Head of caudate nucleus (tissue), 42 donors: Measurements from ENCODE around the gene ANKFY1.

ENCODE experiments used
- DNase-seq, 42 donors: peaks; one replicate each; pipeline versions ENCODE4 v3.0.0 to v3.0.0-alpha.2; 2020 to 2021; ENCODE audit warnings: mixed read lengths in 7 of 42
- intact Hi-C: fragments of 100-400 bp; cut with DNase I; formaldehyde crosslinking; loops from one replicate; pipeline ENCODE4 v1.15.0; 2022

The ANKFY1 gene

DNA sequence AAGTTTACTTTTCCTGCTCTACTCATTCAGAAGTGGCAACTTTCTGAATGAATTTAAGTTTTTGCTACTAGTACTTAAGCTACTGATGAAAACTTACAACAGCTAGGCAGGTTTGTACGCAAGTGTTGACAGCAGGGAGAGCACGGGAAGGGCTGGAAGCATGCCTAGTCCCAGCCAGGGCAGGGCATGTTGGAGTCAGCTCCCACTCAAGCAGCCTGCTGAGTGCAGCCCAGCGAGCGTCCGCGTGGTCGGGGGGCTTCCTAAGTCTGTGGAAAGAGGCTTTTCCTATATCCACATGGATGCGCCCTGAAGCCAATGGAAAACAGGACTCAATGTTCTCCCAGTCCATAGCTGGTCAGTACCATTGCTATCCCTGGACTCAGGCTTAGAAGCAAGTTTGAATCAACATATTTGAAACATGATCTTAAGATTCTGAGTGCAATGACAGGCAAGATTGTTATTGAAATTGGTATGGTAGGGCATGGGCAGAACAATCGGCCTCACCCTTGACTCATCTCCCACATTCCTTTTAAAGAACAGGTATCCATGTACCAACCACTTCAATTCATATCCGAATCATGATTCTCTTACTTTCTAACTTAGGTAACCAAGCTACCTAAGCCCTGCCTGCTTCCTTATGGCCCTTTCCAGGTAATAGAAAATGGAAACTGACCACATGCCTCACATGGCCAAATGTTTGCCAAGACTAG, 98.3 kb downstream of the ANKFY1 start:
- DNase-seq = no peak
- intact Hi-C loops = no loop called here

- DNase-seq = no peak
- intact Hi-C loops = no loop called here
These were observed 99.8 kb downstream of the ANKFY1 start for GRCh38 chr17:4163951-4164350.

DNA sequence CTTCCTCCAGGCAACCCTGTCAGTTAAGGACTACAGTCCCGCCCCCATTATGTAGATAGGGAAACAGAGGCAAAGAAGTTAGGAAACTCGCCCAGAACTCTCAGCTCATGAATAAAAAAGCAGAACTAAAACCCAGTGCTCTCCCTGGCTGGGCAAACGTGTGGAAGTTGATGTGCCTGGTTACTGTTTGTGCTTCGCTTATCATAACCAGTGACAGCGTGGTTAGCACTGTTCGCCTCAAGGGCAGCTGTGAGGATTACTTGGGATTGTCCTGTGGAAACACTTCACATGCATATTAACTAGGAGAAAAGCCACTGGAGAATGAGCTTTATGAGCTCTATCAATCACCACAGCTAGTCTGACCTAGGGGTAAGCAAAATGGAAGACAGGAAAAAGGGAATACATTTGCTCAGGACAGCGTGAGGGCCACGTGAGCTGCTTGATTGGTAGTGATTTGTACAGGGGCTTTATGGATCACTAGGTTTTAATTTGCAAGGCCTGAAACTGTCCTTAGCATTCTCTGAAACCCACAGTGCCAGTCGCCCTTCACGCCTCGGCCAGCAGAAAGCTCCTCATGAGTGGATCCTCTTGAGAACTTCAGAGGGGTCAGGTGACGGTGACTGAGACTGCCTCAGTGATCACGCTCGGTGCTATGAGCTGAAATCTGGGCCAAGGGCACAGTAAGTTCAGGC, 100.9 kb downstream of the ANKFY1 start:
- intact Hi-C loops = no loop called here
- no peak for DNase-seq

GRCh38 chr17:4162321-4162720, 101.5 kb downstream of the ANKFY1 start:
- intact Hi-C loops = no loop called here
- no peak for DNase-seq

- peak in 16 of 42 donors; percentile 25 to 72 (median 46) for DNase-seq
- intact Hi-C loops = no loop called here
These were observed 101.8 kb downstream of the ANKFY1 start for GRCh38 chr17:4161967-4162305.

DNA sequence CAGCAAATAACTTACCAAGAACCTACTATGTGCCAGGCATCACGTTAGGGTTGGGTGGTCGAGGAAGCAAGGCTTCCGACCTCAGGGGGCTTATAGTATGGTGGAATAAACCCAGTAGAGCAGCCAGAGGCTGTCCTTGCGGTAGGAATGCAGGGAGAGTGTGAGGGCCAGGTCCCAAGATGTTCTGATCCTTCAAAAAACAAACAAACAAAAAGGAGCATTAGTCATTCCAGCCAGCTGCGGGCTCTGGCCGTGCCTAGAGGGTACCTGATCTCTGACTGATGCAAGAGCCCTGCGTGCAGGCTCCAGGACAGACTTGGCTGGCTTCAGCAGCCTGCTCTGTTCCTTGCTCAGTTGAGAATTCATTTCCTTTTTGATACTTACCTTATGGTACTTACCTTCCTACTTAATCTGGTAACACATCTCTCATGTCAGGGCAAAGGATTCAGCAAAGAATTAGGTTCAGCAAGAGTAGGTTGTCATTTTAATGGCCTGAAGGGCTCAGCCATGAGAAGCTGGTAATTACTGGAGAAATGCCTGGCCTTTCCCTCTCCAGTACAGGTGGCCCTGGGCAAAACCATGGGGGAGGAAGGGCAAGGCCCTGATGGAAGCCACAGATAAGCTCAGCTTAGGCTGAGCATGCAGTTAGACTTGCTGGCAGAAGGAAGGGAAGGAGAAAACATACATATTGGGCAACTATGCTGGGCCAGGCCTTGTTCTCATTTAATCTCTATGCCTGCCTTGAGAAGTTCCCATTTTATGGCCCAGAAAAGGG, 102.4 kb downstream of the ANKFY1 start:
- DNase-seq = no peak
- intact Hi-C loops = no loop called here

GRCh38 chr17:4160294-4160859, 103.4 kb downstream of the ANKFY1 start:
- intact Hi-C loops = no loop called here
- DNase-seq = no peak

DNA sequence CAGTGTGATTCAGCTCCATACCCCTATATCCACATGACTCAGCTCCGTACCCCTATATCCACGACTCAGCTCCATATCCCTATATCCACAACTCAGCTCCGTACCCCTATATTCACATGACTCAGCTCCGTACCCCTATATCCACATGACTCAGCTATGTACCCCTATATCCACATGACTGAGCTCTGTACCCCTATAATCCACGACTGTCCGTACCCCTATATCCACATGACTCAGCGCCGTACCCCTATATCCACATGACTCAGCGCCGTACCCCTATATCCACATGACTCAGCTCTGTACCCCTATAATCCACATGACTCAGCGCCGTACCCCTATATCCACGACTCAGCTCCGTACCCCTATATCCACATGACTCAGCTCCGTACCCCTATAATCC, 104.0 kb downstream of the ANKFY1 start:
- no peak for DNase-seq
- intact Hi-C loops = no loop called here

- no peak for DNase-seq
These were observed 106.0 kb downstream of the ANKFY1 start for GRCh38 chr17:4157618-4158333.

GRCh38 chr17:4156750-4157381, 106.9 kb downstream of the ANKFY1 start:
- DNase-seq = no peak
- intact Hi-C loops = no loop called here

More at GRCh38 chr17:4157618-4158333, 106.0 kb downstream of the ANKFY1 start:
- intact Hi-C loops = no loop called here

- intact Hi-C loops = no loop called here
- peak in 2 of 42 donors; percentile 33 to 44 for DNase-seq
These were observed 107.7 kb downstream of the ANKFY1 start for GRCh38 chr17:4155980-4156620.

DNA sequence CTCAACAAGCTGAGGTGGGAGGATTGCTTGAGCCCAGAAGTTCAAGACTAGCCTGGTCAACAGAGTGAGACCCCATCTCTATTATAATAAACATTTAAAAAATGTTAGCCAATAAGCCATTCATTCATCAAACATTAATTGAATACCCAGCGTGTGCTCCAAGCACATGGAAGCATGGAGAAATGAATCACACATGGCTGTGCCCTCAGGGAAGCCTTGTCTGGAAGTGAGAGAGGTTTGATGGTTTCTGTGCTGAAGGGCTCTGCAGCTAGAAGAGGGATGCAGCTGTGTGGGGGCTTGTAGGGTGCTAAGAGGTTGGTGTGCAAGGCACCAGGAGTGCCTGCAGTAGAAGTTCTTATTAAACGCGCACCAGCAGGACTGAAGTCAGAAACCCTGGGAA, 109.6 kb downstream of the ANKFY1 start:
- peak in 9 of 42 donors; percentile 17 to 58 (median 37) for DNase-seq
- intact Hi-C loops = no loop called here

- no peak for DNase-seq
- intact Hi-C loops = no loop called here
These were observed 111.3 kb downstream of the ANKFY1 start for GRCh38 chr17:4152471-4152870.

- DNase-seq = no peak
- intact Hi-C loops = no loop called here
These were observed 113.7 kb downstream of the ANKFY1 start for GRCh38 chr17:4150096-4150495.

GRCh38 chr17:4148611-4149308, 115.0 kb downstream of the ANKFY1 start:
- intact Hi-C loops = no loop called here
- no peak for DNase-seq

DNA sequence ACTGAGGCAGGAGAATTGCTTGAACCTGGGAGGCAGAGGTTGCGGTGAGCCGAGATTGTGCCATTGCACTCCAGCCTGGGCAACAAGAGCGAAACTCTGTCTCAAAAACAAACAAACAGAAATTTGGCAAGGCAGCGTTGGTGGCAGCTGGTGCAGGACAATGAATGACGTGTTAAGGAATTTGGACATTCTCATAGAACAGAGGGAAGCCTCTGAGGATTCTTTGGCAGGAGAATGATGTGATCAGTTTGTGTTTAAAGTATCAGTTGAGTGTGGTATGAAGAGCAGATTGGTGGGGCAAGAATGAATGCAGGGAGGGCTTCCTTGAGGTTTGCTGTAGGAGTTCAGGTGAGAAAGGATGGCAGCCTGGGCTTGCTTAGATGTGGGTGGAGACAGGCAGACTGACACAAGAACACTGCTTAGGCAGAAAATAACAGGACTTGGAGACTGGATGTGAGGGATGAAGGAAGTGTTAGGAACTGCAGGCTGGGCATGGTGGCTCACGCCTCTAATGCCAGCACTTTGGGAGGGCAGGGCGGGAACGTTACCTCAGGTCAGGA, 115.9 kb downstream of the ANKFY1 start:
- intact Hi-C loops = no loop called here
- peak in 23 of 42 donors; percentile 12 to 82 (median 49) for DNase-seq

DNA sequence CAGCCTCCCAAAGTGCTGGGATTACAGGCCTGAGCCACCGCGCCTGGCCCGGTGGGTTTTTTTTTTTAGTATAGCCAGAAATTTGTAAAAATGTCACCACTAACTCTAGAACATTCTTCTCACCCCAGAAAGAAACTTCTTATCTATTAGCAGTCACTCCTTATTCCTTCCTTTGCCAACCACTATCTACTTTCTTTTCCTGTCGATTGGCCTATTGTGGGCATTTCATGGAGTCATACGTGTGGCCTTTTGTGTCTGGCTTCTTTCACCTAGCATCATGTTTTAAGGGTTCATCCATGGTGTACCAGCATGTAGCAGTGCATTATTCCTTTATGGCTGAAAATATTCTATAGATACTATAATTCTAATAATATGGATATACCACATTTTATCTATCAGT, 117.1 kb downstream of the ANKFY1 start:
- DNase-seq = no peak
- intact Hi-C loops = no loop called here

DNA sequence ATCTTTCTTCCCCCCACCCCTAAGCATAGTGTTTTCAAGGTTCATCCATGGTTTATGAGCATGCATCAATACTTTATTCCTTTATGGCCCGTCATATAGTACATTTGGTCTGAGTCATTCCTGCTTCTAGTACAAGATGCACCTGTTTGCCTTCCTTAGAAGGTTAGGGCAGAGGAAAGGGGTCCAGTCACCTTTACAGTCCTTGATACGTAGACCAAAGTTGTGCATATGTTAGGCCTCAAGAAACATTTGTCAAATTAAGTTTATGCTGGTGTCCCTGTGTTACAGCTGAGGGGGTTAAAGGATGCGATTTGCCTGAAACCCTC, 119.4 kb downstream of the ANKFY1 start:
- DNase-seq = no peak
- intact Hi-C loops = no loop called here
